T-helper 1 cell treated with Interleukin-12 subunit alpha and Interleukin-12 subunit beta and Interleukin-4 antibody, amounts not matched to agents 30 ng/mL and 1 ng/mL, for 36 hours (primary cell): ENCODE results near the gene RNF125. TPM values are rescaled to one million over a fixed set of nuclear protein-coding genes. Genes with fewer than 3 reads are reported as not detected.
"Not testable (repeated sequence)": the region's sequence is repeated elsewhere in the genome, so short reads cannot be mapped to it uniquely, and the experiment has no call there.

ENCODE experiments used
- intact Hi-C: fragments of 100-400 bp; cut with micrococcal nuclease; formaldehyde crosslinking; loops from one replicate; pipeline ENCODE4 v1.15.1; 2024
- total RNA-seq: library from RNA; stranded (reverse); gene quantifications from 2 replicates; pipeline ENCODE4 v1.2.3, GENCODE V29; 2022

RNF125 gene
- total RNA-seq: 40.3 and 41.4 TPM in 2 replicates

DNA sequence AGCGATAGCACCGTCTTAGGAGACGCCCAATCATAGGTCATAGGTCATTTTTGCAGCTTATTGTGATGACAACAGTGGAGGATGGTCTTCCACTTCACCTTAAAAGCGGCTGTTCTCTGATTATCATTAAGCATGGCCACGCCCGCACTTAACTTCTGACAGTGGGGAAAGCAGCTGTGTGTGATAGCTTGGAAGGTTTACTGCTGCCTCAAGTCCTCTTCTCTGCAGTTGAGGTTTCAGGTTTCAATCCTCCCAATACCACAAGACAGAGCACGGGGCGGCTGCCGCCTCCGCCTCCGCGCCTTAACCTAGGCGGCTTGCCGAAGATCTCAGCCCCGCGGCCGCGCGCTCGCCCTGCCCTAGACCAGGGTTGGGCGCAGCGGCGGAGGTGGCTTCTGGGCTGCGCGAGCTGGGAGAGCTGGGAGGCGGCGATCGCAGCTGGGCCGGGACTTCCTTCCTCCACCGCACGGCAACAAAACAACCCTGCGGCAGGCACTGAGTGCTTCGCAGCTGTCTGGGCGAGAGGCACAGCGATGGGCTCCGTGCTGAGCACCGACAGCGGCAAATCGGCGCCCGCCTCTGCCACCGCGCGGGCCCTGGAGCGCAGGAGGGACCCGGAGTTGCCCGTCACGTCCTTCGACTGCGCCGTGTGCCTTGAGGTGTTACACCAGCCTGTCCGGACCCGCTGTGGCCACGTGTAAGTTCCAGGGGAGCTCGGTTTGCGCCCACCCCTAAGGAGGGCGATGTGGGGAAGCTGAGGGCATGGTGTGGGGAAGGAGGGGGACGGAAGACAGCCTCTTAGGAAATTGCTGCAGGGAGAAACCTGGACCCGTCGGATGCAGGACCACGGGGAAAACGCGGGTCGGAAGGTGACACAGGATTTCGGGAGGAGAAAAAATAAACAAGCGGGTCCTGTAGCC, at the start of gene RNF125:
TSS of gene RNF125 (plus strand) at position 495 of the 920 bp plus-strand sequence. CDS start at position 534, 39 bp downstream.
- intact Hi-C loops: loop anchor here (1.0 to 5.0 kb wide), 10 partner anchors 23 to 452 kb away; partner anchors contain the start of genes GAREM1 and TRAPPC8

- intact Hi-C loops: no loop called here
Observed at GRCh38 chr18:31970617-31971016, 48.0 kb upstream of the RNF125 start.

- intact Hi-C loops: no loop called here
Observed at GRCh38 chr18:31973929-31974546, 44.6 kb upstream of the RNF125 start.

DNA sequence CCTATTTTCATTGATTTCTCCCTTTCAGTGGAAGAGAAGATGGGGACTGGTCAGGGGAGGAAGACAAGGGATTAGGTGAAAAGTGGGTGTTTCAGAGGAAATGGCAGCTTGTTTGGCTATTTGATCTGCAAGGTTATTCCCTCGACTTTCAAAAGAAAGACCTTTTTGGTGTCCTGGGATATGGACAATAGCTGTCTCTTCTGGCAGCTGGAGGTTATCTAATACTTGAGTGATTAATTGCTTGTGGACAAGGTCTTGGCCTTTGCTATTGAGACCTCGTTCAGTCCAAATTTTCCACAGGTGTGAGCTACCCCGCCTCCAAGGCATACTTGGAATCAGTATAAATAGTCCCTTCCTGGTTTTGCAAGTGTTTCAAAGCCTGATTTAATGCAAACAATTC, 42.4 kb upstream of the RNF125 start:
- intact Hi-C loops: no loop called here

GRCh38 chr18:31977270-31977872, 41.3 kb upstream of the RNF125 start:
- intact Hi-C loops: loop anchor here (1.0 kb wide), 3 partner anchors 158 to 421 kb away; no protein-coding TSS in a partner anchor

DNA sequence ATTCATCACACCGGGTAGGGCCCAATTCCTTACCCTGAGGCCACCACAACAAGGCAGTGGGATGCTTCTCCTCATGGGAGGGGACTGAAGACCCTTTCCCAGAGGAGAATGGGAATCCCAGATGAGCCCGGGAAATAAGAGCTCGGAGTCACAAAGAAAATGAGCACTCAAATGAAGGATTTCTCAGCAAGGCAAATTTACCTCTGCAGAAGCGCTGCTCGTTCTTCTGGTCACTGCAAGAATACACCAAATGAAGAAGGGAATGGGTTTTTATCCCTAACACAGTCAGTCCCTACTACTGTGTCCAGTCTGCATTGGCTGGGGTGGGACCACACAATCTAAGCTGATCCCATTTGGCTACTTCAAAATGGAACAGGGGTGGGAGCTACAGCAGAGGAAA, 40.0 kb upstream of the RNF125 start:
- intact Hi-C loops: no loop called here

DNA sequence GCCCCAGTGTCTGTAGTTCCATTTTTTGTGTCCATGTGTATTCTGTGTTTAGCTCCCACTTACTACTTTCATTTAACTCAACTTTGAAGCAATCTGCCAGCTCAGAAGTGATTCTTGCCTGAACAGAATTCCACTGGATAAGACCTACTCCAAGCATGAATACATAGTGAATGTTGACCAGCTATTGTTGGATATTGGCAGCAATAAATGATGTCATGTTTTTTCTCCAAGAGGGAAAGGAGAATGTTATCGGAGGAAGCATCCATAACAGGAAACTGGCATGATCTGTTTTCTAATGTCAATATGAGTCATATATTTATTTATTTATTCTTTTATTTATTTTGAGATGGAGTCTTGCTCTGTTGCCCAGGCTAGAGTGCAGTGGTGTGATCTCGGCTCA, 38.9 kb upstream of the RNF125 start:
- intact Hi-C loops: no loop called here

- intact Hi-C loops: no loop called here
Observed at GRCh38 chr18:31980863-31981262, 37.8 kb upstream of the RNF125 start.

- intact Hi-C loops: no loop called here
Observed at GRCh38 chr18:31983020-31983419, 35.6 kb upstream of the RNF125 start.

DNA sequence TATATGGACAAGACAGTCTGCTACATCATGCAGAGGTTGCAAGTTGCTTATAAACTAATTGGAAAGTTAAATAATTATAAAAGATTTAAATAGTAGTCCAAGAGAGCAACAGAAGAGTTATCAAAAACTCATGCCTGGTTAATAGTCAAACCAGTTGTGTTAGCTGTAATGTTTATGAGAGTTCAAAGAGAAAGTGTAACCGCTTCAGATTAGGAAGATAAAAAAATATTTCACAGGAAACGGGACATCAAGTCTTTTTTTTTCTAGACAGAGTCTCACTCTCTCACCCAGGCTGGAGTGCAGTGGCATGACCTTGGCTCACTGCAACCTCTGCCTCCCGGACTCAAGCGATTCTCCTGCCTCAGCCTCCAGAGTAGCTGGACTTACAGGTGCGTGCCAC, 34.6 kb upstream of the RNF125 start:
- intact Hi-C loops: no loop called here

DNA sequence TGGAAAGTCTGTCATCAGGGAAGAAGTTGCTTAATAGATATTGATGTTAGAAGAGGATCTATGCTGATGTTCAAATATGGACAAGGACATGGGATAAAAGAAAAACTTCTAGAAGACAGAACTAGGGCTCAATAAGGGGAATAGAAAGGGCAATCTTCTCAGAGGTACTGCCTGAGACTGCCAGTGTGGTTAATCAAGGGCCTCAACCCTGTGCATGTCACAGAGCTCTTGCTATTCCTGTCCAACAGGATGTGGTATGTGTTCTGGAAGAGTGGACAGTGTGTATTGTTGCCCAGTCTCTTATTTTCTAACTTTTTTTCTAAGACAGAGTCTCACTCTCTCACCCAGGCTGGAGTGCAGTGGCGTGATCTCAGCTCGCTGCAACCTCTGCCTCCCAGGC, 27.8 kb upstream of the RNF125 start:
- intact Hi-C loops: no loop called here

DNA sequence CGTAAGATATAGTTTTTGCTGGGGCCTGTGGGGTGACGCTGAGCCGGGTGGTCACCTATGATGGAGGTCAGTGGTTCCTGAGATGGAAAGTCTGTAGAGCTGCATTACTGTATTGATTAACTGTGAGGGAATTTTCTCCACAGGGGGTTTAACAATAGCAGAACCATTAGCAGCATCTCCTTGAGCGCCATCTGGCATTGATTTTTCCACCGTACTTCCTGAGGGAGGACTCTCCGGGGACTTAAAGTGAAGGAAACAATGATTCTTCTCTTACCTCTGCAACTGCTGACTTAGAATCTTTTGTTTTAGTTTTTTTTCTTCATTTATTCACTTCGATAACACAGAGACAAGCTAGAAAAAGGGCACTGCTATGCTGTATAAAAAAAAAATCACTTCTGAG, 22.6 kb upstream of the RNF125 start:
- intact Hi-C loops: no loop called here

DNA sequence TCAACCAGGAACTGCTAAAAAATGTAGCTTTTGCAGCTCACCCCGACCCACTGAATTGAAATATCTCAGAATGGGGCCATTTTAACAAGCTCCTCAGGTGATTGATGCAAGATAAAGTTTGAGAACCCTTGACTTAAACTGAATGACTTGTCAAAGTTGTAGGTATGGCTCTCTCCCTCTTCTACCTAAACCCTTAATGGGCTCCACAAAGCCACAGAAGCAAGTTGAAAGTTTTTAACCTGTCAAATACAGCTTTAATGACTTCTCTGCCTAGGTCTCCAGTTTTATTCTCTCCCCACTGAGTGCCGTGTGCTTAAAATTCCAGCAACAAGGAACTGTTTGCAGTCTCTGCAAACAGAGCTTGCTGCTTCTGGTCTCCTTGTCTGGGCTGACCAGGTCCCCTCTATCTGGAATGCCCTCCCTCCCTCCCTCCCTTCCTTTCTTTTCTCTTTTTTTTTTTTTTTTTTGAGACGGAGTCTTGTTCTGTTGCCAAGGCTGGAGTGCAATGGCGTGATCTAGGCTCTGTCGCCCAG, 19.7 kb upstream of the RNF125 start:
- intact Hi-C loops: no loop called here

GRCh38 chr18:32001141-32001540, 17.5 kb upstream of the RNF125 start:
- intact Hi-C loops: not testable (repeated sequence)

GRCh38 chr18:32003822-32004221, 14.8 kb upstream of the RNF125 start:
- intact Hi-C loops: not testable (repeated sequence)

DNA sequence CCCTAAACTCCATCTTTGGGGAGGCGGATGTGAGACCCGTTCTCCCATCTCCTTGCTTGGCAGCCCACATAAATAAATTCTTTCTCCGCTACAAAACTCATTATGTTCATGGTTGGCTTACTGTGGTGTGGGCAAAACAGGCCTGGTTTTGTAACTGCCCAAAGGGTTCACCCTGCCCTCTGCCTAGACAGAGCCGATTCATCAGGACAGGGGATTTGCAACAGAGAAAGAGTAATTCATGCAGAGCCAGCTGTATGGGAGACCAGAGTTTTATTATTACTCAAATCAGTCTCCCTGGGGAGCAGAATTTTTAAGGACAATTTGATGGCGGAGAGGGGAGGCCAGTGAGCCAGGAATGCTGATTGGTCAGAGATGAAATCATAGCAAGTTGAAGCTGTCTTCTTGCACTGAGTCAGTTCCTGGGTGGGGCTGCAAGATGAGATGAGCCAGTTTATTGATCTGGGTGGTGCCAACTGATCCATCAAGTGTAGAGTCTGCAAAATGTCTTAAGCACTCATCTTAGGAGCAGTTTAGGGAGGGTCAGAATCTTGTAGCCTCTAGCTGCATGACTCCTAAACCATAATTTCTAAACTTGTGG, 8.4 kb upstream of the RNF125 start:
- intact Hi-C loops: no loop called here

DNA sequence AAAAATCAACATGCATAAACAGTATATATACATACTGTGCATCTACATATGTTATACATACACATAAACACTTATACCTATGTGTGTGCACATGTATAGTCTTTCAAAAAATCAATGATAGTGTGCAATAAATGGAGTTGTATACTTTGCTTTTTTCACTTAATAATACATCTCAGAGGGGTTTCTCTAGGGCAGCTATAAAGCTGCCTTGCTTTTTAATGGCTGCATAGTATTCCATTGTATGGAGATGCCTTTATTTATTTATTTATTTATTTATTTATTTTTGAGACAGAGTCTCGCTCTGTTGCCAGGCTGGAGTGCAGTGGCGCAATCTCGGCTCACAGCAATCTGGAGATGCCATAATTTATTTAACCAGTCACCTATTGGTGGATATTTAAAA, 7.4 kb upstream of the RNF125 start:
- intact Hi-C loops: no loop called here

- intact Hi-C loops: loop anchor here (2.0 to 5.0 kb wide), 3 partner anchors 119 to 451 kb away; partner anchors contain the start of gene GAREM1
Observed at GRCh38 chr18:32019251-32019948, 775 bp downstream of the RNF125 start.

DNA sequence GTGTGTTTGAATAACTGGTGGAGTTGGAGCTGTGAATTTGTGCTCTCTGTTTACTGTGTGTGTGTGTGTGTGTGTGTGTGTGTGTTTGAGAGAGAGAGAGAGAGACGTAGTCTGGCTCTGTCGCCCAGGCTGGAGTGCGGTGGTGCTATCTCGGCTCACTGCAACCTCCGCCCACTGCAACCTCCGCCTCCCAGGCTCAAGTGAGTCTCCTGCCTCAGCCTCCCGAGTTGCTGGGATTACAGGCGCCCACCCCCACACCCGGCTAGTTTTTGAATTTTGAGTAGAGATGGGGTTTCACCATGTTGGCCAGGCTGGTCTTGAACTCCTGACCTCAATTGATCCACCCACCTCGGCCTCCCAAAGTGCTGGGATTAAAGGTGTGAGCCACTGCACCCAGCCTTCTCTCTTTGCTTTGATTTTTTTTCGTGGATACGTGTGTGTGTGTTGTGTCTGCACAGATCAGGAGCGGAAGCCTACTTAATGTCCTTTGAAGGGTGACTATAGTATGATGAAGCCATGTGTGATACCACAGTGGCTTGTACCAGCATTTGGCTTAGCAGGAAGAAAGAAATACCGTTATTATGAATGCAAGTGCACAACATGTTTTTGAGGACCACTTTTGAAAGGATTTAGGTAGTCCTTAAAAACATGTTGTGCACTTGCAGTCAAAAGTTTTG, 1.5 kb downstream of the RNF125 start:
- intact Hi-C loops: loop anchor here (2.0 to 10.0 kb wide), 4 partner anchors 119 to 515 kb away; partner anchors contain the start of gene GAREM1
